GM18505 (cell line): ENCODE measurements around the gene CFAP57.

ENCODE experiments used
- ATAC-seq: cut with Tn5 transposase; IDR thresholded peaks from one replicate; pipeline ENCODE4 v1.9.1; 2021; ENCODE audit not compliant: unreplicated experiment
- POLR2A ChIP-seq: IDR thresholded peaks from 4 replicates; pipeline ENCODE4 v1.6.1; 2011; ENCODE audit warnings: borderline replicate concordance; ENCODE audit not compliant: insufficient read depth, insufficient read length; ENCODE audit errors: extremely low read depth

The CFAP57 gene

GRCh38 chr1:43275826-43276620 lies 103.9 kb downstream of the CFAP57 start:
- no peak for TF ChIP-seq POLR2A
- no peak for ATAC-seq

- no peak for ATAC-seq
- no peak for TF ChIP-seq POLR2A
Measured at GRCh38 chr1:43276673-43277072, 104.5 kb downstream of the CFAP57 start.

GRCh38 chr1:43277116-43277876 lies 105.2 kb downstream of the CFAP57 start:
- ATAC-seq, result no peak
- TF ChIP-seq POLR2A, result no peak

- TF ChIP-seq POLR2A, result no peak
- ATAC-seq, result no peak
Measured at GRCh38 chr1:43279161-43279560, 107.0 kb downstream of the CFAP57 start.

DNA sequence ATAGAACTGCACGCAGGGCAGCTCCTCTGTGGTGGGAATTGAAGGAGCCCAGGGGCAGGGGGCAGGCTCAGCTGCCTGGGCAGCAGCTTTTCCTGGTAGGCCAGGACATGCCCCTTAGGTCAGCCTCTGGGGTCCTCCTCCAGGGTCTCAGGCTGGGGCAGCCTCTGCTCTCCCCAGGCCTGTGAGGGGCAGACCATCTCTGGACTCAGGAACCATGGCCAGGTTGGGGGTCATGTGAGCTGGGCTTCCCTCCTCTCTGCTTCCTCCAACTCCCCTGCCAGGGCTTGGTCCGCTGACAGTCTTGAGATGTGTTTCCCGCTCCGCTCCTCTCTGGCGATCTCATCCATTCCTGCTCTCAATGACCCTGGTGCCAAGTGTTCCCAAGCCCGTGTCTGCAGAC lies 107.5 kb downstream of the CFAP57 start:
- no peak for ATAC-seq
- TF ChIP-seq POLR2A, result no peak

- TF ChIP-seq POLR2A, result no peak
- no peak for ATAC-seq
Measured at GRCh38 chr1:43280692-43281091, 108.6 kb downstream of the CFAP57 start.

DNA sequence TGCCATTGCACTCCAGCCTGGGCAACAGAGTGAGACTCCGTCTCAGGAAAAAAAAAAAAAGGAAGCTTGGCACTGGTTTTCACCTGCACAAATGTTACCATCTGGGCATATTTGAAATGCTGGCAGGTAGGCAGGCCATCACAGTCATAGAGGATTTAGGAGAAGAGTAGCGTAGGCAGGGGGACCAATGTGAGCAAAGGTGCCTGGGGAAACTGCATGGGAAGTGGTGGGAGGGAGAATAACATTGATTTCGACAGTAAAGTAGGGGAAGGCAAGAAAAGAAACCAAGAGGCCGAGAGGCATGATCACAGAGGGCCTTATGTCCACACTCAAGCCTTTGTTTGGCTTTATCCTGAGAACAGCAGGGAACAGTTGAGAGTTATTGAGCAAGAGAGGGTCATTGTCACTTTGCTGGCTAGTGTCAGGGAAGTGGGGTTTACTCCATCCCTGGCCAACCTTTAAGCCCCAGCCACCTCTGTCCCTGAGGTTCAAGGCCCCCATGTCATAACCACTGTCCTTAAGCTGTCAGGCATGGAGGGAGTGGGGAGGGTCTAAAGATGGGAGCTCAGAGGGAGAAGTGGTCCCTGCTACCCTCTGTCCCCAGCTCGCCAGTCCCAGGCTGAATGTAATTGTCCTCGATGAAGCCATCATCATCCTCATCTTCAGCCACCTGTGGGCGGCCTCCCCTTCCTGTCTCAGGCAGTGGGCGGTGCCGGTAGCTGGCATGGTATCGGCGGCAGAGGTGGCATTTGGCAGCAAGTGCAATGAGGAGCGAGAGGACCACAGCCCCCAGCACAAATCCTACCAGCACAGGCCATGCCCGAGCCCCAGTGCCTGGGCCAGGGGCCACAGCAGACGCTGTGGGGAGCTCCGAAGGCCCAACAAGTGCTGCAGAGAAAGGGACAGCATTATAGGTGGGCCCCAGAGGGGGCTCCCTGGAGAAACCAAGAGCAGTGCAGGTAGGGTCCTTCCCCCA lies 110.4 kb downstream of the CFAP57 start:
- no peak for TF ChIP-seq POLR2A
- ATAC-seq, result no peak

GRCh38 chr1:43284065-43284464 lies 111.9 kb downstream of the CFAP57 start:
- no peak for TF ChIP-seq POLR2A
- no peak for ATAC-seq

DNA sequence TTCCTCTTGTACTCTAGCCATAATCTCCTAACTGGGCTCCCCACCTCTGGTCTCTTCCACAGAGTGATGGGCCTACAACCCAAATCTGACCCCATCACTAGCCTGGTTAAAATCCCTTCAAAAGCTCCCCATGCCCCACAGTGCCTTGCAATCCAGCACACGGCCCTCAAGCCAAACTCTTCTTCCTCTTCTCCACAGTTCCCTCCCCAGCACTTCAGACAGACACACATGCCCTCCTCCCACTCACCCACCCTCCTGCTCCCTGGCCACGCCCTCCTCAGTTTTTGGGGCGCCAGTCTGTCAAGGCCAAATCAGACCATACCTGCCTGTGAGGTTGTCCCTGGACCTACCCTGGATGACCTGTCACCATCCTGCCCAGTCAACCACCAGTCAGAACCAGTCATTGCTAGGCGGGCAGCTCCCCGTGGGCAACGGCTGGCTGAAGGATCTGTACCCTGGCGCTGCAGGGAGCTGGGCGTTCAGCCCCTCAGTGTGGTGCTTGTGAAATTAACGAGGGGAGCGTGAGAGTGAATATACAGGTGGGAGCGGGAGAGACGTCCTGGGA lies 112.5 kb downstream of the CFAP57 start:
- no peak for ATAC-seq
- TF ChIP-seq POLR2A, result no peak

DNA sequence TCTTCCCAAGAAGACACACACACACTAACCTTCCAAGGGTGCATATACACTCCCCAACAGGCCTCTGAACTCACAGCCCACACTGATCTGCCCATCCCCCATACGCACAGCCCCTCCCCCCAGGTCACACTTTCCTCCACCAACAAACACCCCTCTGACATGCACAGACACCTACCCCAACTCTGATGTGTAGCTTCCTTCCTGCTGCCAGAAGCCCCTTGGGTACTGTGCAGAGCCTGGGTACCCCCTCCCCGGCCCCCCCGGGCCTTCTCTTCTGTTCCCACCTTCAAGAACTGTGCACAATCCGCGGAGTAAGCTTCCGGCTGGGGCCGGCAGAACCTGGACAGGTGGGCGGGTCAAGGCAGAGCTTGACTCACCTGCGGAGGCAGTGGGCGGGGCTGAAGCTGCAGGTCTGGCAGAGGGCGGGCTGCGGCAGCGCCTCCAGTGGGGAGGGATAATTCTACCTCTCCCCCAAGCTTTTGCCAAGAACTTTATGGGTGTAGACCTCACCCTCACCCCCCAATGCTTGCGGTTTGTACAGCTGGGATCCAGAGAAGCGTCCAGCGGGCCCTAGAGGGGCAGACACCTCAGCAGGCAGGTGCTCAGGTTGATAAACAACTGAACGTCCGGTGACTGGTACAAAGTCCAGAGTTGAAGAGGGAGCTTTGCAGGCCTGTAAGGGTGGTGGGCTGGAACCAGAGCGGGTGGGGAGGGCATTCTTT lies 113.3 kb downstream of the CFAP57 start, which contains the start of gene C1orf210:
Gene C1orf210 (minus strand): TSS at position 313 of the 722 bp plus-strand sequence. CDS start 2,311 bp downstream, outside the sequence.
- ATAC-seq, result no peak
- TF ChIP-seq POLR2A, result no peak

GRCh38 chr1:43286115-43286514 lies 114.0 kb downstream of the CFAP57 start:
- TF ChIP-seq POLR2A, result no peak

GRCh38 chr1:43286533-43286932 lies 114.4 kb downstream of the CFAP57 start:
- no peak for TF ChIP-seq POLR2A
- no peak for ATAC-seq

More at GRCh38 chr1:43286115-43286514, 114.0 kb downstream of the CFAP57 start:
- ATAC-seq, result no peak
